GM12878 (cell line): ENCODE data around the gene EHD1. TPM values are rescaled to one million over a fixed set of nuclear protein-coding genes. Genes with fewer than 3 reads are reported as not detected.

Experiments used
- ATAC-seq: fragments of 200-7000 bp; cut with Tn5 transposase; 3 replicates; pipeline ENCODE4 v1.9.1; 2020; ENCODE audit warnings: mild to moderate bottlenecking, moderate library complexity
- BruUV-seq: library from RNA; stranded (reverse); fragments of 400-500 nt; replicated peaks from 2 replicates; lab custom pipeline; 2021; lab: Mats Ljungman, UMichigan
- CTCF ChIA-PET: fragments of 300-600 bp; sonication (Branson Sonifier 250); formaldehyde crosslinking; extraction: SDS; loops from one replicate; lab custom pipeline; 2021; ENCODE audit warnings: inconsistent platforms; lab: Yijun Ruan, JAX
- POLR2A ChIA-PET: fragments of 350-600 bp; formaldehyde crosslinking; extraction: SDS; loops from one replicate; lab custom pipeline; 2021; ENCODE audit warnings: inconsistent platforms; lab: Charles Lee
- RAD21 ChIA-PET: fragments of 300-600 bp; sonication (Branson Sonifier 250); formaldehyde crosslinking; loops from one replicate; lab custom pipeline; 2023; ENCODE audit warnings: antibody characterized with exemption; ENCODE audit not compliant: unreplicated experiment; lab: Charles Lee
- SMC1A ChIA-PET: fragments of 300-600 bp; sonication (Branson Sonifier 250); formaldehyde crosslinking; loops from one replicate; lab custom pipeline; 2023; ENCODE audit not compliant: unreplicated experiment, uncharacterized antibody; lab: Charles Lee
- DNase-seq: peaks from one replicate; pipeline ENCODE4 v3.0.0-alpha.2; 2011; ENCODE audit warnings: low read depth, low spot score
- FAIRE-seq: peaks from 3 replicates; lab custom pipeline; 2011; peaks lifted over from hg19 to GRCh38; lab: Jason Lieb, UNC
- H2AFZ ChIP-seq: 2 replicates; pipeline ENCODE4 v1.6.0; 2011; ENCODE audit warnings: low read depth, low read length, control low read depth; ENCODE audit not compliant: control insufficient read depth
- H3K27ac ChIP-seq: 2 replicates; pipeline ENCODE4 v1.5.1; 2011; ENCODE audit warnings: control low read depth; ENCODE audit not compliant: control insufficient read depth, insufficient read depth
- H3K27me3 ChIP-seq, 2 experiments: replicated peaks in 1 of 2; 2 replicates each; pipeline versions ENCODE4 v1.6.0 to v1.6.1; 2011; ENCODE audit warnings: low read length in 1 of 2; ENCODE audit not compliant: control insufficient read depth in 2 of 2, insufficient read depth in 2 of 2
- H3K36me3 ChIP-seq, 2 experiments: 2 replicates each; pipeline ENCODE4 v1.5.1; 2011; ENCODE audit warnings: low read length in 1 of 2; ENCODE audit not compliant: control insufficient read depth in 2 of 2, insufficient read depth in 2 of 2
- H3K4me1 ChIP-seq: 2 replicates; pipeline ENCODE4 v1.6.1; 2011; ENCODE audit warnings: mild to moderate bottlenecking, low read length, moderate library complexity, mixed read lengths; ENCODE audit not compliant: control insufficient read depth, insufficient read depth
- H3K4me2 ChIP-seq: 2 replicates; pipeline ENCODE4 v1.6.0; 2011; ENCODE audit warnings: control low read depth; ENCODE audit not compliant: control insufficient read depth, insufficient read depth
- H3K4me3 ChIP-seq: fragments of 200-600 bp; sonication (generic); 2 replicates; pipeline ENCODE4 v1.5.1; 2016
- H3K79me2 ChIP-seq: 2 replicates; pipeline ENCODE4 v1.6.0; 2011; ENCODE audit warnings: low read length; ENCODE audit not compliant: control insufficient read depth, insufficient read depth
- H3K9ac ChIP-seq: 2 replicates; pipeline ENCODE4 v1.8.0; 2011; ENCODE audit warnings: low read length, control low read depth, mixed read lengths; ENCODE audit not compliant: control insufficient read depth, insufficient read depth
- H3K9me3 ChIP-seq: replicated peaks from 3 replicates; pipeline ENCODE4 v1.5.1; 2011; ENCODE audit warnings: mild to moderate bottlenecking, low read length; ENCODE audit not compliant: control insufficient read depth, insufficient read depth
- H4K20me1 ChIP-seq: 2 replicates; pipeline ENCODE4 v1.6.0; 2011; ENCODE audit not compliant: control insufficient read depth, insufficient read depth
- EGR1 ChIP-seq, 2 experiments: IDR thresholded peaks; 1 replicate in 1 of 2; 2 replicates in 1 of 2; pipeline ENCODE4 v1.6.1; 2011 to 2012; ENCODE audit warnings: low read depth in 2 of 2, low read length in 2 of 2, borderline replicate concordance in 1 of 2, mild to moderate bottlenecking in 1 of 2, moderate library complexity in 1 of 2
- MEF2A ChIP-seq: IDR thresholded peaks from 2 replicates; pipeline ENCODE4 v1.6.1; 2011; ENCODE audit warnings: low read depth, mild to moderate bottlenecking, low read length, moderate library complexity; ENCODE audit not compliant: insufficient read depth
- NFIC ChIP-seq: IDR thresholded peaks from 2 replicates; pipeline ENCODE4 v1.6.1; 2012; ENCODE audit warnings: low read depth, mild to moderate bottlenecking, inconsistent platforms, low read length, moderate library complexity
- PML ChIP-seq: IDR thresholded peaks from 2 replicates; pipeline ENCODE4 v1.6.1; 2012; ENCODE audit warnings: low read length, inconsistent platforms
- SREBF1 ChIP-seq: IDR thresholded peaks from 2 replicates; pipeline ENCODE4 v1.6.1; 2012; ENCODE audit warnings: mild to moderate bottlenecking, low read length
- STAT1 ChIP-seq: fragments of 450-650 bp; conservative IDR thresholded peaks from 2 replicates; pipeline ENCODE4 v1.6.1; 2014; ENCODE audit warnings: antibody characterized with exemption, mild to moderate bottlenecking
- TCF12 ChIP-seq: IDR thresholded peaks from 2 replicates; pipeline ENCODE4 v1.6.1; 2011; ENCODE audit warnings: low read depth, mild to moderate bottlenecking, low read length
- WGBS: methylation state at CpG from one replicate; pipeline ENCODE4 v1.1.6; 2016; ENCODE audit warnings: low lambda C conversion rate; ENCODE audit not compliant: insufficient replicate concordance, insufficient coverage; ENCODE audit errors: missing lambda C conversion rate; 5-methylcytosine and 5-hydroxymethylcytosine counted together
- in situ Hi-C: fragments of 300-500 bp; cut with MboI; formaldehyde crosslinking; loops from 9 replicates; pipeline ENCODE4 v1.14.3; 2018; ENCODE audit warnings: mixed read lengths
- intact Hi-C: fragments of 100-400 bp; cut with micrococcal nuclease; formaldehyde crosslinking; loops from one replicate; pipeline ENCODE4 v1.14.2; 2022; ENCODE audit not compliant: unreplicated experiment
- polyA plus RNA-seq, 11 experiments: library from polyadenylated mRNA; depleted of rRNA in 4 of 11; unstranded in 6 of 11; stranded (reverse) in 5 of 11; fragments of >200 nt; fragmentation: Nextera tagmentation in 4 of 11; fragmentation: Illumina TruSeq in 1 of 11; extraction: Ambion mirVana in 4 of 11; extraction: Trizol in 1 of 11; gene quantifications; 1 replicate in 1 of 11; 2 replicates in 10 of 11; pipeline versions ENCODE4 v1.2.1 to v1.2.3, GENCODE V29; 2011 to 2016; ENCODE audit warnings: inconsistent platforms in 2 of 11, missing spikeins in 2 of 11, low read depth in 1 of 11
- total RNA-seq, 4 experiments: library from RNA; depleted of rRNA in 3 of 4; stranded (reverse); fragments of >200 nt in 3 of 4; fragmentation: Illumina TruSeq in 1 of 4; extraction: Trizol in 1 of 4; gene quantifications; 2 replicates each; pipeline versions ENCODE4 v1.2.1 to v1.2.3, GENCODE V29; 2013 to 2021
- TF ChIP-seq, protein P1 (sequence below): fragments of 450-650 bp; IDR thresholded peaks from 2 replicates; pipeline ENCODE4 v1.6.1; 2017; ENCODE audit warnings: mild to moderate bottlenecking, low read depth, inconsistent platforms; ENCODE audit not compliant: poor library complexity, severe bottlenecking
- TF ChIP-seq, protein P2 (sequence below): fragments of 450-650 bp; IDR thresholded peaks from 2 replicates; pipeline ENCODE4 v1.6.1; 2017; ENCODE audit warnings: mild to moderate bottlenecking, moderate library complexity

Gene EHD1
- total and polyA plus RNA-seq, 10 of the 15 experiments (the other 5 are each of a cell fraction or from before 2014, with no cell fraction given): 1.0 to 165 (median 66.5) TPM

DNA sequence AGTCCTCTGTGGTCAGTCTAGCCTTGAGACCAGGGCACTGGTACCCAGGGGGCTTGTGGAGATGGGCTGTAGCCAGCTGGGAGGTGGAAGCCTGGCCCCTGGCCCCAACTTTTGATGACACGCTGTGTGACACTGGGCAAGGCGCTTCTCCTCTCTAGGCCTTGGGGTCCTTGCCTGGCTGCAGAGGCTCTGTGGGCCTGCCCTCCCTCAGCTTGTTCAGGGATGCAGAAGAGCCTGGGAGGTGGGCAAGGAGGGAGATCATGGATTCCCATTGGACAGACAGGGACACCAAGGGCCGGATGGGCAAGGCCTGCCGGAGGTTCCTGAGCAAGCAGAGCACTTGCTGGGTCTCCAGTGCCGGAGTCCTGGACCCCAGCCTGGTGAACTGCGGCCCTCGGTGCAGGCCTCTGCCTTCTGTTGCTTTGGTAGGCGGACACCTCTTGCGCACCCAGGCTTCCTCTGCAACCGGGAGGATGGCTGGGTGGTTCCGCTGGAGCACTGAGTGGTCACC, 44.8 kb upstream of the EHD1 start:
- 94% methylated on average over 11 of the region's 11 CpGs for WGBS
- DNase-seq: no peak
- BruUV-seq: no TSS peak
- intact Hi-C loops (no loop called here), in situ Hi-C loops (no loop called here)
- ChIA-PET CTCF (interaction anchor here (0.6 to 1.0 kb wide), 3 partner anchors 35 to 352 kb away, joined by 3 read pairs; no protein-coding TSS in a partner anchor), POLR2A (interaction anchor here (1.1 to 1.5 kb wide), 2 partner anchors 12 to 44 kb away, joined by 3 read pairs; no protein-coding TSS in a partner anchor), RAD21 (interaction anchor here (2.0 kb wide), 1 partner anchor 75 kb away, joined by 8 read pairs; no protein-coding TSS in a partner anchor)
- Histone ChIP-seq H3K9ac (no peak overlapping the region), H3K4me1 (peaks cover 5% of the 10 kb centered on the region), H3K36me3 (no peaks in the 10 kb centered on the region), H3K27me3 (no peaks in the 10 kb centered on the region), H4K20me1 (no peaks in the 10 kb centered on the region), H3K79me2 (no peaks in the 10 kb centered on the region)
- TF ChIP-seq, protein P1, sequence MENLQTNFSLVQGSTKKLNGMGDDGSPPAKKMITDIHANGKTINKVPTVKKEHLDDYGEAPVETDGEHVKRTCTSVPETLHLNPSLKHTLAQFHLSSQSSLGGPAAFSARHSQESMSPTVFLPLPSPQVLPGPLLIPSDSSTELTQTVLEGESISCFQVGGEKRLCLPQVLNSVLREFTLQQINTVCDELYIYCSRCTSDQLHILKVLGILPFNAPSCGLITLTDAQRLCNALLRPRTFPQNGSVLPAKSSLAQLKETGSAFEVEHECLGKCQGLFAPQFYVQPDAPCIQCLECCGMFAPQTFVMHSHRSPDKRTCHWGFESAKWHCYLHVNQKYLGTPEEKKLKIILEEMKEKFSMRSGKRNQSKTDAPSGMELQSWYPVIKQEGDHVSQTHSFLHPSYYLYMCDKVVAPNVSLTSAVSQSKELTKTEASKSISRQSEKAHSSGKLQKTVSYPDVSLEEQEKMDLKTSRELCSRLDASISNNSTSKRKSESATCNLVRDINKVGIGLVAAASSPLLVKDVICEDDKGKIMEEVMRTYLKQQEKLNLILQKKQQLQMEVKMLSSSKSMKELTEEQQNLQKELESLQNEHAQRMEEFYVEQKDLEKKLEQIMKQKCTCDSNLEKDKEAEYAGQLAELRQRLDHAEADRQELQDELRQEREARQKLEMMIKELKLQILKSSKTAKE: no peak
- TF ChIP-seq, all 136 proteins: peak for 0
- SMC1A ChIA-PET: no interaction called here
- Histone ChIP-seq H3K4me3 (no peak overlapping the region), H3K27ac (no peak overlapping the region), H3K4me2 (peak overlapping the region; percentile 100; the same call in 1 of the 2 replicates), H3K9me3 (no peaks in the 10 kb centered on the region), H2AFZ (no peak overlapping the region)
- no peak for ATAC-seq
- FAIRE-seq: no peak

DNA sequence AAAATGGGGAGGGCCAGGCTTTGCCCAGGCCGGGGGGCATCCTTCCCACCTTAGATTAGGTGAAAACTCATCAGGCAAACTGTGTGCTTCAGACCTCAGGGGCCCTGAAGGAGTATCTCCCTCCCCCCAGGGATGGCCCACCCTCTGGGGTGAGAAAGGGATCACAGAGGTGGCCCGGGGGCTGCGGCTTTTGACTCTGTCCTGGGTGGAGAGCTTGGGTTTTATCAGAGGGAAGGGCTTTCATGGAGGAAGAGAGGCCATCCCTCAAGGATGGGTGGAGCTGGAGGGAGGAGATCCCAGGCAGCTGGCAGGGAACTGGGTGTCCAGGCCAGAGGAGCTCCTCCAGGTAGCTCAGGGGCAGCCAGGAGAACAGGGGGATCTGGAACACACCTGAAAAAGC, 43.0 kb upstream of the EHD1 start:
- ChIA-PET RAD21 (no interaction called here), CTCF (no interaction called here), SMC1A (no interaction called here), POLR2A (no interaction called here)
- ATAC-seq (no peak), DNase-seq (no peak), FAIRE-seq (no peak)
- H3K9me3 ChIP-seq: no peaks in the 10 kb centered on the region
- no peak overlapping the region for H3K4me2 ChIP-seq
- peaks cover 5% of the 10 kb centered on the region for H3K4me1 ChIP-seq
- H2AFZ ChIP-seq: no peak overlapping the region
- peaks cover 6% of the 10 kb centered on the region for H3K79me2 ChIP-seq
- H4K20me1 ChIP-seq: no peaks in the 10 kb centered on the region
- in situ Hi-C loops (no loop called here), intact Hi-C loops (no loop called here)
- no peak overlapping the region for H3K4me3 ChIP-seq
- no peak overlapping the region for H3K9ac ChIP-seq
- no peak overlapping the region for H3K27ac ChIP-seq
- TF ChIP-seq, protein P2, sequence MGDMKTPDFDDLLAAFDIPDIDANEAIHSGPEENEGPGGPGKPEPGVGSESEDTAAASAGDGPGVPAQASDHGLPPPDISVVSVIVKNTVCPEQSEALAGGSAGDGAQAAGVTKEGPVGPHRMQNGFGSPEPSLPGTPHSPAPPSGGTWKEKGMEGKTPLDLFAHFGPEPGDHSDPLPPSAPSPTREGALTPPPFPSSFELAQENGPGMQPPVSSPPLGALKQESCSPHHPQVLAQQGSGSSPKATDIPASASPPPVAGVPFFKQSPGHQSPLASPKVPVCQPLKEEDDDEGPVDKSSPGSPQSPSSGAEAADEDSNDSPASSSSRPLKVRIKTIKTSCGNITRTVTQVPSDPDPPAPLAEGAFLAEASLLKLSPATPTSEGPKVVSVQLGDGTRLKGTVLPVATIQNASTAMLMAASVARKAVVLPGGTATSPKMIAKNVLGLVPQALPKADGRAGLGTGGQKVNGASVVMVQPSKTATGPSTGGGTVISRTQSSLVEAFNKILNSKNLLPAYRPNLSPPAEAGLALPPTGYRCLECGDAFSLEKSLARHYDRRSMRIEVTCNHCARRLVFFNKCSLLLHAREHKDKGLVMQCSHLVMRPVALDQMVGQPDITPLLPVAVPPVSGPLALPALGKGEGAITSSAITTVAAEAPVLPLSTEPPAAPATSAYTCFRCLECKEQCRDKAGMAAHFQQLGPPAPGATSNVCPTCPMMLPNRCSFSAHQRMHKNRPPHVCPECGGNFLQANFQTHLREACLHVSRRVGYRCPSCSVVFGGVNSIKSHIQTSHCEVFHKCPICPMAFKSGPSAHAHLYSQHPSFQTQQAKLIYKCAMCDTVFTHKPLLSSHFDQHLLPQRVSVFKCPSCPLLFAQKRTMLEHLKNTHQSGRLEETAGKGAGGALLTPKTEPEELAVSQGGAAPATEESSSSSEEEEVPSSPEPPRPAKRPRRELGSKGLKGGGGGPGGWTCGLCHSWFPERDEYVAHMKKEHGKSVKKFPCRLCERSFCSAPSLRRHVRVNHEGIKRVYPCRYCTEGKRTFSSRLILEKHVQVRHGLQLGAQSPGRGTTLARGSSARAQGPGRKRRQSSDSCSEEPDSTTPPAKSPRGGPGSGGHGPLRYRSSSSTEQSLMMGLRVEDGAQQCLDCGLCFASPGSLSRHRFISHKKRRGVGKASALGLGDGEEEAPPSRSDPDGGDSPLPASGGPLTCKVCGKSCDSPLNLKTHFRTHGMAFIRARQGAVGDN: no peak
- TF ChIP-seq SREBF1 (no peak), NFIC (no peak), PML (no peak), STAT1 (no peak), TCF12 (no peak), MEF2A (no peak), EGR1 (IDR thresholded peaks at IDR 0.05; ENCODE audit: borderline replicate concordance in 1 of 2, low read depth in 2 of 2, low read length in 2 of 2) (no peak)
- no peaks in the 10 kb centered on the region for H3K27me3 ChIP-seq
- WGBS: 57% methylated on average over 3 of the region's 3 CpGs
- BruUV-seq: no TSS peak
- no peaks in the 10 kb centered on the region for H3K36me3 ChIP-seq
